Activated naive CD4-positive, alpha-beta T cell treated with anti-CD3 and anti-CD28 coated beads for 36 hours (primary cell): Measurements from ENCODE around the gene UNC13C. TPM values are rescaled to one million over a fixed set of nuclear protein-coding genes. Genes with fewer than 3 reads are reported as not detected.

Experiments used
- CTCF ChIA-PET: fragments of 350-600 bp; sonication (Branson Sonifier 250); formaldehyde crosslinking; loops from one replicate; lab custom pipeline; 2021; ENCODE audit warnings: antibody characterized with exemption; lab: Charles Lee
- DNase-seq: peaks from one replicate; pipeline ENCODE4 v3.0.0-alpha.2; 2020
- H3K27ac Mint-ChIP-seq: one replicate; pipeline ENCODE4 v1.8.0; 2021; ENCODE audit warnings: mild to moderate bottlenecking, mixed read lengths
- H3K27me3 Mint-ChIP-seq: one replicate; pipeline ENCODE4 v1.8.0; 2021; ENCODE audit warnings: low read depth, mixed read lengths
- H3K36me3 Mint-ChIP-seq: one replicate; pipeline ENCODE4 v1.8.0; 2021; ENCODE audit warnings: low read depth, mixed read lengths
- H3K4me1 Mint-ChIP-seq: one replicate; pipeline ENCODE4 v1.8.0; 2021; ENCODE audit warnings: low read depth, mixed read lengths
- H3K4me3 Mint-ChIP-seq: one replicate; pipeline ENCODE4 v1.8.0; 2021; ENCODE audit warnings: mild to moderate bottlenecking, moderate library complexity, mixed read lengths
- H3K9me3 Mint-ChIP-seq: one replicate; pipeline ENCODE4 v1.8.0; 2021; ENCODE audit warnings: mixed read lengths
- intact Hi-C: fragments of 100-400 bp; cut with micrococcal nuclease; formaldehyde crosslinking; loops from one replicate; pipeline ENCODE4 v1.15.1; 2023
- total RNA-seq, 2 experiments: library from RNA; stranded (reverse); gene quantifications; one replicate each; pipeline ENCODE4 v1.2.3, GENCODE V29; 2021

UNC13C gene
- total RNA-seq, 2 experiments from 2014 or later: not detected

GRCh38 chr15:54150255-54150654 lies 172.0 kb downstream of the UNC13C start:
- DNase-seq: no peak
- no peaks in the 10 kb centered on the region for H3K9me3 Mint-ChIP-seq
- H3K4me1 Mint-ChIP-seq: no peaks in the 10 kb centered on the region
- intact Hi-C loops: no loop called here
- H3K27me3 Mint-ChIP-seq: peaks cover 7% of the 10 kb centered on the region
- CTCF ChIA-PET: no interaction called here
- H3K27ac Mint-ChIP-seq: no peak overlapping the region
- no peak overlapping the region for H3K4me3 Mint-ChIP-seq
- H3K36me3 Mint-ChIP-seq: no peaks in the 10 kb centered on the region

- H3K27me3 Mint-ChIP-seq: peaks cover 2% of the 10 kb centered on the region
- no peaks in the 10 kb centered on the region for H3K9me3 Mint-ChIP-seq
- no peak for DNase-seq
- no peaks in the 10 kb centered on the region for H3K36me3 Mint-ChIP-seq
- H3K4me1 Mint-ChIP-seq: no peaks in the 10 kb centered on the region
- intact Hi-C loops: no loop called here
- H3K4me3 Mint-ChIP-seq: no peak overlapping the region
- no peak overlapping the region for H3K27ac Mint-ChIP-seq
- CTCF ChIA-PET: interaction anchor here (0.5 kb wide), 1 partner anchor 1717 kb away, joined by 3 read pairs; no protein-coding TSS in a partner anchor
Measured at GRCh38 chr15:54159012-54159411, 180.8 kb downstream of the UNC13C start.

GRCh38 chr15:54187325-54187724 lies 209.1 kb downstream of the UNC13C start:
- no peak for DNase-seq
- peaks cover 3% of the 10 kb centered on the region for H3K9me3 Mint-ChIP-seq
- H3K36me3 Mint-ChIP-seq: no peaks in the 10 kb centered on the region
- no peak overlapping the region for H3K4me3 Mint-ChIP-seq
- no peak overlapping the region for H3K27ac Mint-ChIP-seq
- CTCF ChIA-PET: interaction anchor here (0.6 kb wide), 1 partner anchor 173 kb away, joined by 5 read pairs; no protein-coding TSS in a partner anchor
- H3K27me3 Mint-ChIP-seq: no peaks in the 10 kb centered on the region
- no peaks in the 10 kb centered on the region for H3K4me1 Mint-ChIP-seq
- intact Hi-C loops: no loop called here

- Mint-ChIP-seq H3K9me3 (peaks cover 18% of the 10 kb centered on the region), H3K27me3 (no peaks in the 10 kb centered on the region), H3K4me1 (no peaks in the 10 kb centered on the region), H3K27ac (no peak overlapping the region), H3K36me3 (no peaks in the 10 kb centered on the region), H3K4me3 (no peak overlapping the region)
- no peak for DNase-seq
- intact Hi-C loops: no loop called here
- CTCF ChIA-PET: no interaction called here
Measured at GRCh38 chr15:54197995-54198394, 219.8 kb downstream of the UNC13C start.

GRCh38 chr15:54206586-54207321 lies 228.5 kb downstream of the UNC13C start:
- Mint-ChIP-seq H3K4me3 (no peak overlapping the region), H3K27ac (no peak overlapping the region), H3K9me3 (peaks cover 6% of the 10 kb centered on the region), H3K36me3 (no peaks in the 10 kb centered on the region), H3K27me3 (peaks cover 3% of the 10 kb centered on the region), H3K4me1 (no peaks in the 10 kb centered on the region)
- CTCF ChIA-PET: no interaction called here
- intact Hi-C loops: no loop called here
- DNase-seq: no peak

GRCh38 chr15:54208786-54209185 lies 230.5 kb downstream of the UNC13C start:
- intact Hi-C loops: no loop called here
- no peak for DNase-seq
- Mint-ChIP-seq H3K4me3 (no peak overlapping the region), H3K4me1 (no peaks in the 10 kb centered on the region), H3K36me3 (no peaks in the 10 kb centered on the region), H3K27ac (no peak overlapping the region), H3K27me3 (peaks cover 6% of the 10 kb centered on the region), H3K9me3 (no peaks in the 10 kb centered on the region)
- CTCF ChIA-PET: interaction anchor here (0.6 kb wide), 1 partner anchor 56 kb away, joined by 3 read pairs; no protein-coding TSS in a partner anchor

GRCh38 chr15:54212635-54213034 lies 234.4 kb downstream of the UNC13C start:
- Mint-ChIP-seq H3K9me3 (no peaks in the 10 kb centered on the region), H3K36me3 (no peaks in the 10 kb centered on the region), H3K4me1 (no peaks in the 10 kb centered on the region), H3K4me3 (no peak overlapping the region), H3K27ac (no peak overlapping the region), H3K27me3 (peaks cover 10% of the 10 kb centered on the region)
- CTCF ChIA-PET: no interaction called here
- no peak for DNase-seq
- intact Hi-C loops: no loop called here

GRCh38 chr15:54226455-54226854 lies 248.2 kb downstream of the UNC13C start:
- intact Hi-C loops: no loop called here

GRCh38 chr15:54227569-54227968 lies 249.3 kb downstream of the UNC13C start:
- peaks cover 4% of the 10 kb centered on the region for H3K27me3 Mint-ChIP-seq
- CTCF ChIA-PET: no interaction called here
- intact Hi-C loops: no loop called here
- H3K9me3 Mint-ChIP-seq: peaks cover 16% of the 10 kb centered on the region
- no peak overlapping the region for H3K4me3 Mint-ChIP-seq
- no peak overlapping the region for H3K27ac Mint-ChIP-seq
- DNase-seq: no peak
- H3K4me1 Mint-ChIP-seq: no peaks in the 10 kb centered on the region
- no peaks in the 10 kb centered on the region for H3K36me3 Mint-ChIP-seq

More at GRCh38 chr15:54226455-54226854, 248.2 kb downstream of the UNC13C start:
- Mint-ChIP-seq H3K4me3 (no peak overlapping the region), H3K4me1 (no peaks in the 10 kb centered on the region), H3K9me3 (peaks cover 16% of the 10 kb centered on the region), H3K27ac (no peak overlapping the region), H3K36me3 (no peaks in the 10 kb centered on the region), H3K27me3 (peaks cover 4% of the 10 kb centered on the region)
- DNase-seq: no peak
- CTCF ChIA-PET: no interaction called here

- no peaks in the 10 kb centered on the region for H3K36me3 Mint-ChIP-seq
- H3K4me1 Mint-ChIP-seq: no peaks in the 10 kb centered on the region
- no peaks in the 10 kb centered on the region for H3K27me3 Mint-ChIP-seq
- intact Hi-C loops: no loop called here
- CTCF ChIA-PET: no interaction called here
- H3K4me3 Mint-ChIP-seq: no peak overlapping the region
- no peaks in the 10 kb centered on the region for H3K9me3 Mint-ChIP-seq
- no peak overlapping the region for H3K27ac Mint-ChIP-seq
- DNase-seq: no peak
Measured at GRCh38 chr15:54250326-54250725, 272.1 kb downstream of the UNC13C start.

- Mint-ChIP-seq H3K4me3 (no peak overlapping the region), H3K36me3 (no peaks in the 10 kb centered on the region), H3K27ac (no peak overlapping the region), H3K4me1 (no peaks in the 10 kb centered on the region), H3K9me3 (no peaks in the 10 kb centered on the region), H3K27me3 (no peaks in the 10 kb centered on the region)
- no peak for DNase-seq
- intact Hi-C loops: no loop called here
- CTCF ChIA-PET: interaction anchor here (0.6 kb wide), 1 partner anchor 316 kb away, joined by 3 read pairs; no protein-coding TSS in a partner anchor
Measured at GRCh38 chr15:54256190-54256589, 277.9 kb downstream of the UNC13C start.

GRCh38 chr15:54273928-54274327 lies 295.7 kb downstream of the UNC13C start:
- Mint-ChIP-seq H3K9me3 (no peaks in the 10 kb centered on the region), H3K27me3 (no peaks in the 10 kb centered on the region), H3K36me3 (no peaks in the 10 kb centered on the region), H3K4me1 (no peaks in the 10 kb centered on the region), H3K27ac (no peak overlapping the region), H3K4me3 (no peak overlapping the region)
- DNase-seq: no peak
- intact Hi-C loops: no loop called here
- CTCF ChIA-PET: no interaction called here

- CTCF ChIA-PET: no interaction called here
- no peaks in the 10 kb centered on the region for H3K27me3 Mint-ChIP-seq
Measured at GRCh38 chr15:54277834-54278233, 299.6 kb downstream of the UNC13C start.

More at GRCh38 chr15:54277834-54278233, 299.6 kb downstream of the UNC13C start:
- Mint-ChIP-seq H3K4me1 (no peaks in the 10 kb centered on the region), H3K36me3 (no peaks in the 10 kb centered on the region), H3K4me3 (no peak overlapping the region), H3K9me3 (no peaks in the 10 kb centered on the region), H3K27ac (no peak overlapping the region)
- intact Hi-C loops: no loop called here
- no peak for DNase-seq
